GM21447 (cell line): ENCODE data around the gene SLC29A1.

Experiments used
- ATAC-seq: cut with Tn5 transposase; IDR thresholded peaks from one replicate; pipeline ENCODE4 v1.9.1; 2021; ENCODE audit not compliant: unreplicated experiment

Gene SLC29A1

GRCh38 chr6:44234101-44235025 is 11.0 kb downstream of the SLC29A1 start:
- ATAC-seq, result no peak

DNA sequence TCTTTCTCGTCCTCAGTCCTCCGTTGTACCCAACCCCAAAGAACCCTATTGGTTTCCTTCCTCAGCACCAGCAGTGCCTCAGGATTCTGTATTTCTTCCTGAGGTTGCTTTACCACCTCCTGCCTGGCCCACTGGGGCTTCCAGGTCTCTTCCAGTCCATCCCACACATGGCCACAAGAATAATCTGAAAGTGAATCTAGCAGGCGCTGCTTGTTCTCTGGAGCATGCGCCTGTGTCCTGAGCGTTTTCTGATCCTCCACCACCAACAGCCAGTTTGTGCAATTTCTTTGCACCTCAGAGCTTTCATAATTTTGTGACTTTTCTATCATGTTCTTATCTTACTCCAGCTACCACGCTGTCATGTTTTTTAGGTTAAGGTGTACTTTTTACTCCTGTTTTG is 11.9 kb downstream of the SLC29A1 start:
- ATAC-seq, result no peak

DNA sequence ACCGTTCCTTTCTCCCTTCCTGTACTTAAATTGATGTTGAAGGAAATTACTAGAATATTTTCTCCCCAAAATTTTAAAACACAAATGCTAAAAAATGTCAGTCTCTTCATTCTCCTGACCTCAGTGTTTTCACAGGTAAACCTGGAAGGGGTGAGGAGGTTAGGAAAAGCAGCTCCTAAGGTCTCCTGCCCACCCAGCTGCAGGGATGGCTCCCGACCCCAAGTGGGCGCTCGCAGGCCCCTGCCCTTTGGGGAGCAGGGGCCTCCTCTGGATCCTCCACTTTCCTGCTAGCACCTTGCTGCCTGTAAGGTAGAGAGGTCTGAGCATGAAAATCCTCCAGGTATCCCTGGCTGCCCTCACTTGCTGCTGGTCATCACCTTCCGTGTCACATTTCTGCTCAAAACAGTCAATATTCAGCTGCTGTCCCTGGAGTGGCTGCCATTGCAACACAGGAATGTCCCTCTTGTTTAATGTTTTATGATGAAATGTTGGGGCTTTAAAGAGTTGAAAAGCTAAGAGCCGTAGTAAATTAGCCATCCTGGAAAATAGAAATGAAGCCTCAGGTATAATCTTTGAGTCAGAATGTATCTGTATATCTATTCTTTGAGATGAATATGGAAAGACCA is 12.6 kb downstream of the SLC29A1 start:
- ATAC-seq, result no peak

DNA sequence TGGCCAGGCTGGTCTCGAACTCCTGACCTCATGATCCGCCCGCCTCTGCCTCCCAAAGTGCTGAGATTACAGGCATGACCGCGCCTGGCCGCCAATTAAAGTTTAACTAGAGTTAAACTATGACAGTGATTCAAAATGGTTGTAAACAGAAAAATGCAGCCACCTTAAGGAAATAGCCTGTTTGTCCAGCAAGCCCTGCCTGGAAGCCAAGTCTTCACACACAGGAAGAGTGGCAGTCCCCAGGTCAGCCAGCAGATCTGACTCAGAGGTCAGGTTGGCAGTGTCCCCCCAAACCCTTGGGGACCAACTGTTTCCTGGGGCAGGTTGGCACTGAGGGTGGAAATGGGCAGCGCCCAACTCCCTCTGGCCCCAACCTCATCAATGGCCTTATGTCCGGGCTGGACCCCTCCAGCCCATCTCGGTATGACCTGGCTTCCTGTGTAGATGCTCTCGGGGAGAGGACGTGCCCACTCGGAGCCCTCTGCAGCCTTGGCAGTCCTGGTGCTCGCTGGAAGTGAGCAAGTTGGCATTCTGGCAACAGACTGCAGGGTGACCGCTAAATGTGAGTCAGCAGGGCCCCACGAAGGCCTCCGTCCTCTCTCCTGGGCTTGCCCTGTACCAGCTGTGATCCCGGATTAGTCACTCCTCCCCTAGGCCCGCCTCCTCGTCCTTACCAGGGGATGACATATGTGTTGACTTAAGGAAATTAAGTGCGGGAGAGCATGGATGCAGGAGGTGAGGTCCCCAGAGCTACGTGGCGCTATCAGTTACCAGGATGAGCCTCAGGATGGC is 13.8 kb downstream of the SLC29A1 start:
- ATAC-seq, result peak; percentile 83

- peak; percentile 75 for ATAC-seq
Observed at GRCh38 chr6:44237813-44238433, 14.5 kb downstream of the SLC29A1 start.

- ATAC-seq, result no peak
Observed at GRCh38 chr6:44238687-44239350, 15.4 kb downstream of the SLC29A1 start.

- ATAC-seq, result no peak
Observed at GRCh38 chr6:44243345-44243744, 19.9 kb downstream of the SLC29A1 start.

GRCh38 chr6:44245391-44245911 is 22.1 kb downstream of the SLC29A1 start:
- ATAC-seq, result no peak

DNA sequence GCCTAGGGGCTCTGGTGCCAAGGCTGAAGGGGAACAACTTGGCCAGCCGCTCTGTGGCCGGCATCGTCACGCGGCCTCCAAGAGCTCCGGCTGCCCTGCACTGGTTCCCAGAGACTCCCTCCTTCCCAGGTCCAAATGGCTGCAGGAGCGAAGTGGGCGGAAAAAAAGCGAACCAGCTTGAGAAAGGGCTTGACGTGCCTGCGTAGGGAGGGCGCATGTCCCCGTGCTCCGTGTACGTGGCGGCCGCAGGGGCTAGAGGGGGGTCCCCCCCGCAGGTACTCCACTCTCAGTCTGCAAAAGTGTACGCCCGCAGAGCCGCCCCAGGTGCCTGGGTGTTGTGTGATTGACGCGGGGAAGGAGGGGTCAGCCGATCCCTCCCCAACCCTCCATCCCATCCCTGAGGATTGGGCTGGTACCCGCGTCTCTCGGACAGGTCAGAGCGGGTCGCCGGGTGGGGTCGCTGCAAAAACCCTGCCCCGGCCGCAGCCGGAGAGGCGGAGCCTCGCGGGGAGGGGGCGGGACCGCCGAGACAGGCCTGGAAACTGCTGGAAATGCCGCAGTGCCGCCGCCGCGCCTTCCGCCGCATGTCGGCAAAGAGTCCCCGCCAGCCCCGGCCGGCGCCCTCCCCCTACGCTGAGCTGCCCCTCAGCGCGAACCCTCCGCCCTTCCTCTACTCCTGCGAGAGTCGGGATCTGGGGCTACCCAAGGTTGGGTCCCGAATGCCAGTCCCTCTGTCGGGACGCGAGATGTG is 22.7 kb downstream of the SLC29A1 start:
- peak; percentile 43 for ATAC-seq

DNA sequence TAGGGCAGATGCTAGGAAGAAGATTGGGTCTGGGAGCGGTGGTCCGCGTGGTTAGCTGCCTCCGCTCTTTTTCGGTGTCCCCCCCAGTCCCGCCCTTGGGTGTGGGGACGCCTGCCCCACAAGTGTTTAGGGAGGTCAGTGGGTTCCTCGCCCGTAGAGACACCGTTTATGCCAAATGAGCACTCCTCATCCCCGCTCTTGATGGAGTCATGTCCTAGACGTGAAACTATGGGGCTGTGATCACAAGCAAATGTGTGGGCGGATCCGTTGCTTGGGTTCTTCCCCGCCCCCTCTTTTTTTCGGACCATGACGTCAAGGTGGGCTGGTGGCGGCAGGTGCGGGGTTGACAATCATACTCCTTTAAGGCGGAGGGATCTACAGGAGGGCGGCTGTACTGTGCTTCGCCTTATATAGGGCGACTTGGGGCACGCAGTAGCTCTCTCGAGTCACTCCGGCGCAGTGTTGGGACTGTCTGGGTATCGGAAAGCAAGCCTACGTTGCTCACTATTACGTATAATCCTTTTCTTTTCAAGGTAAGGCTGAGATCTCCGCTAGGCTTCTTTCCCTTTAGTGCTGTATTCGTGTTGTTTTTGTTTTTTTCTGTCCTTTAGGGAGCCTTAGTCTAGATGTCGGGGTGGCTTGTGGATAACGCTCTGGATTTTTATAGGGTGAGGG is 23.4 kb downstream of the SLC29A1 start, which contains the start of gene HSP90AB1:
Gene HSP90AB1 (plus strand): TSS at position 439 of the 675 bp plus-strand sequence. CDS start 1,529 bp downstream, outside the sequence.
- peak; percentile 66 for ATAC-seq

DNA sequence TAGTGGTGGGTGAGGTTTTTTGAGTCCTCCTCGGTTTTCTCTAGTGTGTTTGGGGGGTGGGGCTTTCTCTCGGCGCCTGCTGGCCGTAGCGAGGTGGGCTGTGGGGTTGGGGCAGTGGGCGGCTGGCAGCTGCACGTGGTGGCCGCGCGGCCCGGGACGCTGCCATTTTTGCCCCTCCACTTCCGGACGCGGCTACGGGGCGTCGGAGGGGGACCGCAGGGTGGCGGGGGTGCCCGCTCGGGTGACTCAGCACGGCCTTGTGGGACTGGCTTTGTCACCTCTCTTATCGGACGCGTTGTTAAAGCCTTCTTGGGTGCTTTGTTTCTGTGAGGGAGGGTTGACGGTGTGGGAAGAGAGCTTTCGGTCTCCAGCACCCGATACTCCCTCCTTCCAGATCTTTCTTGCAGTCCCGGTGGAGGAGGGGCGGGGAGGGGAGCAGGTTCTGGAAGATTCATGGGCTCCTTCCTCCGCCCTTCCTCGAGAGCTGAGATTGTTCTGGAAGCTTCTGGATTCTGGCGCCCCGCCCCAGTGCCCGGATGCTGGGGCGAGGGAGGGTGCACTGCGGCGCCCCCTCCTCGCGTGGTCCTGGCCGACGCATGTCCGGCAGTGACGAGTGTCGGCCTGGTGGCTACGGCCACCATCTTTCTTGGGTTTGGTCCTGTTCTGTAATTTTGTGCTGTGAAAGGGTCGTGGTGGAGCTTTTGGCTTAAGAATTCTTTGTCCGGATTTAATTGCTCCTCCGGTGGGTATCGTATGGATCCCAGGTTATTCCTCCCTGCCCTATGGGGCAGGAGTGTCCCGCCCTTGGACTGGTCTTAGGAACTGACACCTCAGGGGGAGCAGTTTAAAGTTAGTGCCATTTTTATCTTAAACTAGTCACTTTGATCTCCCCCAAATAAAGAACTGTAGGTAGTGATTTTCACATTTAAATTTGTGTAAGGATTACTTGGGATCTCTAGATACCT is 24.2 kb downstream of the SLC29A1 start:
- peak; percentile 26 for ATAC-seq

GRCh38 chr6:44248579-44248978 is 25.2 kb downstream of the SLC29A1 start:
- ATAC-seq, result no peak

GRCh38 chr6:44249082-44249748 is 25.8 kb downstream of the SLC29A1 start:
- no peak for ATAC-seq

- no peak for ATAC-seq
Observed at GRCh38 chr6:44250067-44250717, 26.8 kb downstream of the SLC29A1 start.

DNA sequence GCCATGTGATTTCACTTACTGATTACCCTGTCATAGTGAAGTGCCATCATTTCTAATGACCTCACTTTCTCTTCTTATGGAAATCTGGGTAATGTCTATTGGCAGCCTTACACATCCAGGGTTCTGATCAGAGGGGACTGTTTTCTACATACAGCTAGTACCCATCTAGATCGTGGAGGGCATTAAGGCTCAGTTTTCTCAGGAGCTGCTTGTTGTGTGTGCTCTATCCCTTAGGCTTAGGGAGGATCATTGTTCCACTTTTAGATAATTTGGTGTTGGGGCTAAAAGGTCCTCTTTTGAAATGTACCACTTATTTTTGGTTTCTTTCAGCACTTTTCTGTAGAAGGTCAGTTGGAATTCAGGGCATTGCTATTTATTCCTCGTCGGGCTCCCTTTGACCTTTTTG is 27.3 kb downstream of the SLC29A1 start:
- no peak for ATAC-seq
